ENCODE measurements around the gene ELL.

GRCh38 chr19:18475004-18475453 is 46.8 kb downstream of the ELL start:
- TF ChIP-seq CTCF (IDR thresholded peaks at IDR 0.05) (no peak), SIN3A (IDR thresholded peaks at IDR 0.05; ENCODE audit: borderline replicate concordance, insufficient read depth, low read depth, low read length) (no peak), POLR2AphosphoS5 (IDR thresholded peaks at IDR 0.05; ENCODE audit: low read depth, low read length) (no peak)
- TF ChIP-seq, protein P1, sequence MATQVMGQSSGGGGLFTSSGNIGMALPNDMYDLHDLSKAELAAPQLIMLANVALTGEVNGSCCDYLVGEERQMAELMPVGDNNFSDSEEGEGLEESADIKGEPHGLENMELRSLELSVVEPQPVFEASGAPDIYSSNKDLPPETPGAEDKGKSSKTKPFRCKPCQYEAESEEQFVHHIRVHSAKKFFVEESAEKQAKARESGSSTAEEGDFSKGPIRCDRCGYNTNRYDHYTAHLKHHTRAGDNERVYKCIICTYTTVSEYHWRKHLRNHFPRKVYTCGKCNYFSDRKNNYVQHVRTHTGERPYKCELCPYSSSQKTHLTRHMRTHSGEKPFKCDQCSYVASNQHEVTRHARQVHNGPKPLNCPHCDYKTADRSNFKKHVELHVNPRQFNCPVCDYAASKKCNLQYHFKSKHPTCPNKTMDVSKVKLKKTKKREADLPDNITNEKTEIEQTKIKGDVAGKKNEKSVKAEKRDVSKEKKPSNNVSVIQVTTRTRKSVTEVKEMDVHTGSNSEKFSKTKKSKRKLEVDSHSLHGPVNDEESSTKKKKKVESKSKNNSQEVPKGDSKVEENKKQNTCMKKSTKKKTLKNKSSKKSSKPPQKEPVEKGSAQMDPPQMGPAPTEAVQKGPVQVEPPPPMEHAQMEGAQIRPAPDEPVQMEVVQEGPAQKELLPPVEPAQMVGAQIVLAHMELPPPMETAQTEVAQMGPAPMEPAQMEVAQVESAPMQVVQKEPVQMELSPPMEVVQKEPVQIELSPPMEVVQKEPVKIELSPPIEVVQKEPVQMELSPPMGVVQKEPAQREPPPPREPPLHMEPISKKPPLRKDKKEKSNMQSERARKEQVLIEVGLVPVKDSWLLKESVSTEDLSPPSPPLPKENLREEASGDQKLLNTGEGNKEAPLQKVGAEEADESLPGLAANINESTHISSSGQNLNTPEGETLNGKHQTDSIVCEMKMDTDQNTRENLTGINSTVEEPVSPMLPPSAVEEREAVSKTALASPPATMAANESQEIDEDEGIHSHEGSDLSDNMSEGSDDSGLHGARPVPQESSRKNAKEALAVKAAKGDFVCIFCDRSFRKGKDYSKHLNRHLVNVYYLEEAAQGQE (IDR thresholded peaks at IDR 0.05; ENCODE audit: insufficient read depth in 1 of 2, low read depth in 2 of 2, low read length in 1 of 2): no peak
